ENCODE data around the gene SZRD1.

DNA sequence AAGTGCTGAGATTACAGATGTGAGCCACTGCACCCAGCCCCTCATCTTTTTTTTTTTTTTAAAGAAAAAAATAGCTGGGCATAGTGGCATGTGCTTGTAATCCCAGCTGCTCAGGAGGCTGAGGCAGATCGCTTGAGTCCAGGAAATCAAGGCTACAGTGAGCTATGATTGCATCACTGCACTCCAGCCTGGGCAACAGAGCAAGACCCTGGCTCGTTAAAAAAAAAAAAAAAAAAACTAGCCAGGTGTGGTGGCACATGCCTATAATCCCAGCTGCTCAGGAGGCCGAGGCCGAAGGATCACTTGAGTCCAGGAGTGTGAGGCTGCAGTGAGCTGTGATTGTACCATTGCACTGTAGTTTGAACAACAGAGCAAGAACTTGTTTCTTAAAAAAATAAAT lies 13.8 kb downstream of the SZRD1 start:
- TF ChIP-seq, protein P1, sequence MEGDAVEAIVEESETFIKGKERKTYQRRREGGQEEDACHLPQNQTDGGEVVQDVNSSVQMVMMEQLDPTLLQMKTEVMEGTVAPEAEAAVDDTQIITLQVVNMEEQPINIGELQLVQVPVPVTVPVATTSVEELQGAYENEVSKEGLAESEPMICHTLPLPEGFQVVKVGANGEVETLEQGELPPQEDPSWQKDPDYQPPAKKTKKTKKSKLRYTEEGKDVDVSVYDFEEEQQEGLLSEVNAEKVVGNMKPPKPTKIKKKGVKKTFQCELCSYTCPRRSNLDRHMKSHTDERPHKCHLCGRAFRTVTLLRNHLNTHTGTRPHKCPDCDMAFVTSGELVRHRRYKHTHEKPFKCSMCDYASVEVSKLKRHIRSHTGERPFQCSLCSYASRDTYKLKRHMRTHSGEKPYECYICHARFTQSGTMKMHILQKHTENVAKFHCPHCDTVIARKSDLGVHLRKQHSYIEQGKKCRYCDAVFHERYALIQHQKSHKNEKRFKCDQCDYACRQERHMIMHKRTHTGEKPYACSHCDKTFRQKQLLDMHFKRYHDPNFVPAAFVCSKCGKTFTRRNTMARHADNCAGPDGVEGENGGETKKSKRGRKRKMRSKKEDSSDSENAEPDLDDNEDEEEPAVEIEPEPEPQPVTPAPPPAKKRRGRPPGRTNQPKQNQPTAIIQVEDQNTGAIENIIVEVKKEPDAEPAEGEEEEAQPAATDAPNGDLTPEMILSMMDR (IDR thresholded peaks at IDR 0.05), result no peak
- TF ChIP-seq POLR2AphosphoS5 (IDR thresholded peaks at IDR 0.05), result no peak
- TF ChIP-seq POLR2A (IDR thresholded peaks at IDR 0.05), result no peak

All from gastroesophageal sphincter (tissue), 3 donors.